ENCODE measurements around the gene MSH3. TPM values are rescaled to one million over a fixed set of nuclear protein-coding genes. Genes with fewer than 3 reads are reported as not detected.
"Not testable (repeated sequence)": the region's sequence is repeated elsewhere in the genome, so short reads cannot be mapped to it uniquely, and the experiment has no call there.

MSH3 gene
- polyA plus RNA-seq, 3 donors = 4.5 to 9.9 (median 8.0) TPM

- H3K27me3 ChIP-seq (ENCODE audit: control insufficient read depth in 2 of 2, insufficient read depth in 2 of 2, low read length in 2 of 2); H3K27ac Mint-ChIP-seq; H3K4me3 Mint-ChIP-seq; H3K4me1 ChIP-seq (ENCODE audit: control insufficient read depth in 1 of 2, insufficient read depth in 2 of 2, low read length in 2 of 2); H3K4me3 ChIP-seq (replicated peaks in 1 of 3; ENCODE audit: low read depth in 2 of 3, low read length in 3 of 3); H3K27me3 Mint-ChIP-seq (ENCODE audit: low read depth in 3 of 3); H3K4me2 ChIP-seq (replicated peaks; ENCODE audit: extremely low read depth, low read length, poor library complexity, severe bottlenecking); H3K79me2 ChIP-seq (ENCODE audit: insufficient read depth, low read length); H3K9ac ChIP-seq (ENCODE audit: insufficient read depth, low read length, poor library complexity, severe bottlenecking); H4K20me1 ChIP-seq (ENCODE audit: insufficient read depth, low read length); H3K27ac ChIP-seq (ENCODE audit: low read depth in 1 of 2, low read length in 2 of 2); H2AFZ ChIP-seq (ENCODE audit: insufficient read depth, low read depth, low read length, poor library complexity, severe bottlenecking); intact Hi-C loops (cut with micrococcal nuclease); DNase-seq: not testable (repeated sequence)
- peaks cover 31 to 46% (median 41%) of the 10 kb centered on the region in 7 donors for H3K9me3 Mint-ChIP-seq
- H3K4me1 Mint-ChIP-seq = peaks cover 11% of the 10 kb centered on the region
- H3K36me3 Mint-ChIP-seq = peaks cover 50 to 60% of the 10 kb centered on the region in 2 donors
- 91% methylated on average over 8 of the region's 8 CpGs for WGBS (ENCODE audit: insufficient coverage)
- peaks cover 15 to 47% of the 10 kb centered on the region in 2 donors for H3K36me3 ChIP-seq (replicated peaks in 1 of 2; ENCODE audit: control insufficient read depth in 1 of 2, insufficient read depth in 2 of 2, low read length in 2 of 2)
- peaks cover 27 to 42% of the 10 kb centered on the region in 2 donors for H3K9me3 ChIP-seq (replicated peaks in 1 of 2; ENCODE audit: control insufficient read depth in 1 of 2, insufficient read depth in 1 of 2, low read length in 2 of 2)
Observed at GRCh38 chr5:80846422-80846821, 192.0 kb downstream of the MSH3 start.

DNA sequence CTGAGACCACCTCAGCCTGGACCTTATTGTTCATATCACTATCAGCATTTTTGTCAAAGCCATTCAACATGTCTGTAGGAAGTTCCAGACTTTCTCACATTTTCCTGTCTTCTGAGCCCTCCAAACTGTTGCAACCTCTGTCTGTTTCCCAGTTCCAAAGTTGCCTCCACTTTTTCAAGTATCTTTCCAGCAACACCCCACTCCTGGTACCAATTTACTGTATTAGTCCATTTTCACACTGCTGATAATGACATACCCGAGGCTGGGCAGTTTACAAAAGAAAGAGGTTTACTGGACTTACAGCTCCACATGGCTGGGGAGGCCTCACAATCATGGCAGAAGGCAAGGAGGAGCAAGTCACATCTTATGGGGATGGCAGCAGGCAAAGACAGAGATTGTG is 195.7 kb downstream of the MSH3 start:
- intact Hi-C loops (cut with micrococcal nuclease); H3K4me1 ChIP-seq (ENCODE audit: control insufficient read depth in 1 of 2, insufficient read depth in 2 of 2, low read length in 2 of 2); H4K20me1 ChIP-seq (ENCODE audit: insufficient read depth, low read length); H2AFZ ChIP-seq (ENCODE audit: insufficient read depth, low read depth, low read length, poor library complexity, severe bottlenecking); H3K27ac Mint-ChIP-seq; H3K4me3 Mint-ChIP-seq; H3K79me2 ChIP-seq (ENCODE audit: insufficient read depth, low read length); H3K4me3 ChIP-seq (replicated peaks in 1 of 3; ENCODE audit: low read depth in 2 of 3, low read length in 3 of 3); H3K4me2 ChIP-seq (replicated peaks; ENCODE audit: extremely low read depth, low read length, poor library complexity, severe bottlenecking); H3K4me1 Mint-ChIP-seq; H3K27ac ChIP-seq (ENCODE audit: low read depth in 1 of 2, low read length in 2 of 2); H3K9ac ChIP-seq (ENCODE audit: insufficient read depth, low read length, poor library complexity, severe bottlenecking); H3K27me3 ChIP-seq (ENCODE audit: control insufficient read depth in 2 of 2, insufficient read depth in 2 of 2, low read length in 2 of 2); H3K27me3 Mint-ChIP-seq (ENCODE audit: low read depth in 3 of 3); DNase-seq: not testable (repeated sequence)
- no CpG with 5 or more reads among the region's 1 CpG for WGBS (ENCODE audit: insufficient coverage)
- peaks cover 48 to 67% of the 10 kb centered on the region in 2 donors for H3K36me3 Mint-ChIP-seq
- Histone ChIP-seq H3K36me3 (replicated peaks in 1 of 2; ENCODE audit: control insufficient read depth in 1 of 2, insufficient read depth in 2 of 2, low read length in 2 of 2) (peaks cover 21 to 57% of the 10 kb centered on the region in 2 donors), H3K9me3 (replicated peaks in 1 of 2; ENCODE audit: control insufficient read depth in 1 of 2, insufficient read depth in 1 of 2, low read length in 2 of 2) (peaks cover 27 to 42% of the 10 kb centered on the region in 2 donors)
- H3K9me3 Mint-ChIP-seq = peaks cover 25 to 42% (median 35%) of the 10 kb centered on the region in 7 donors
